ENCODE results near the gene CDK4. TPM values are rescaled to one million over a fixed set of nuclear protein-coding genes. Genes with fewer than 3 reads are reported as not detected.

The CDK4 gene
- polyA plus RNA-seq, 1 donor (not counting 4 experiments of a cell fraction or from before 2014, with no cell fraction given): 146 TPM

- H3K27ac ChIP-seq (ENCODE audit: control insufficient read depth, insufficient read depth, low read length): no peak overlapping the region
- H3K27me3 ChIP-seq (ENCODE audit: control insufficient read depth, extremely low read depth, insufficient read depth, low read length): no peaks in the 10 kb centered on the region
- dilution Hi-C loops (cut with MboI; ENCODE audit: extremely low pct_ligation_motif_present, low sequenced_read_pairs): loop anchor here (25.0 kb wide), 1 partner anchor 140 kb away; the partner anchor contains the start of gene PIP4K2C
These were observed 25.0 kb downstream of the CDK4 start for GRCh38 chr12:57726884-57727757.

DNA sequence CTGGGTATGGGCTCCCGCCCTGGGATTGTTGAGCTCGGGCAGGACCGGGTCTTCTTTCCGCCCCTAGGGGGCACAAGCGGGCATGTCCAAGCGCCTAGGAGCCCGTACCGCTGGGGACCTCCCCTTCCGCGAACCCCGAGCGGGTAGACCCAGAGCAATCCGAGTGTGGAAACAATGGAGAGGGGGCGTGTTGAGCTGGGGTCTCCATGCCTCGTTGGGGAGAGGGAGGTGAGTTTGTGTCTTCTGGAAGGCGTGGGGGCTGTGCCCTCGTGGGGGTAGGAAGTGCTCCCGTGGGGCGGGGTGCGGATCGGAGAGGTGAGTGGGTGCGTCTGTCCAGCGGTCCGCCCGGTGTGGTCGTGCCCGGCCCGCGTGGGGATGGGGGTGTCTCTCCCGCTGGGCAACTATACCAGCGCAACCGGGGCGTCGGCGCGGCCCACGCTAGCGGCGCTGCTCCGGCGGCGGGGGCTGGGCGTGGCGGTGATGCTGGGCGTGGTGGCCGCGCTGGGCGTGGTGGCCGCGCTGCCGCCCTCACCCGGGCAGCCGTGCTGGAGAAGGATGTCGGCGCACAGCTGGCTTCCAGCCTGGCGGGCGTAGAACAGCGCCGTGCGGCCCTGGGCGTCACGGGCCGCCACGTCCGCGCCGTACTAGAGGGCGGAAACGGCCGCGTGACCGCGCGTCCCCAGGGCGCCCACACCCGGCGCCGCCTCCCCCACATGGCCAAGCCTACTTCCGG is 25.8 kb downstream of the CDK4 start:
- peaks cover 0 to 4% of the 10 kb centered on the region in 2 experiments for H3K36me3 ChIP-seq (ENCODE audit: control insufficient read depth in 2 of 2, extremely low read depth in 1 of 2, insufficient read depth in 2 of 2, low read length in 2 of 2)
- H2AFZ ChIP-seq (ENCODE audit: control insufficient read depth, low read length): peak overlapping the region; percentile 98
- H3K27ac ChIP-seq (ENCODE audit: control insufficient read depth, insufficient read depth, low read length): peak overlapping the region; percentile 56
- peaks cover 4% of the 10 kb centered on the region for H3K4me1 ChIP-seq (ENCODE audit: control insufficient read depth, extremely low read depth, insufficient read depth, low read length)
- FAIRE-seq (peak; percentile 74), DNase-seq (ENCODE audit: low read depth, low spot score) (peak; percentile 38)
- H3K79me2 ChIP-seq (ENCODE audit: control insufficient read depth, insufficient read depth, low read length): no peaks in the 10 kb centered on the region
- peak overlapping the region; percentile 86 for H3K9ac ChIP-seq (ENCODE audit: control insufficient read depth, extremely low read depth, insufficient read depth, low read length)
- TF ChIP-seq EZH2 (IDR thresholded peaks at IDR 0.05; ENCODE audit: low read length): no peak
- TF ChIP-seq, protein P1, sequence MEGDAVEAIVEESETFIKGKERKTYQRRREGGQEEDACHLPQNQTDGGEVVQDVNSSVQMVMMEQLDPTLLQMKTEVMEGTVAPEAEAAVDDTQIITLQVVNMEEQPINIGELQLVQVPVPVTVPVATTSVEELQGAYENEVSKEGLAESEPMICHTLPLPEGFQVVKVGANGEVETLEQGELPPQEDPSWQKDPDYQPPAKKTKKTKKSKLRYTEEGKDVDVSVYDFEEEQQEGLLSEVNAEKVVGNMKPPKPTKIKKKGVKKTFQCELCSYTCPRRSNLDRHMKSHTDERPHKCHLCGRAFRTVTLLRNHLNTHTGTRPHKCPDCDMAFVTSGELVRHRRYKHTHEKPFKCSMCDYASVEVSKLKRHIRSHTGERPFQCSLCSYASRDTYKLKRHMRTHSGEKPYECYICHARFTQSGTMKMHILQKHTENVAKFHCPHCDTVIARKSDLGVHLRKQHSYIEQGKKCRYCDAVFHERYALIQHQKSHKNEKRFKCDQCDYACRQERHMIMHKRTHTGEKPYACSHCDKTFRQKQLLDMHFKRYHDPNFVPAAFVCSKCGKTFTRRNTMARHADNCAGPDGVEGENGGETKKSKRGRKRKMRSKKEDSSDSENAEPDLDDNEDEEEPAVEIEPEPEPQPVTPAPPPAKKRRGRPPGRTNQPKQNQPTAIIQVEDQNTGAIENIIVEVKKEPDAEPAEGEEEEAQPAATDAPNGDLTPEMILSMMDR (optimal IDR thresholded peaks at IDR 0.05 in 1 of 3, IDR thresholded peaks at IDR 0.05 in 1 of 3, conservative IDR thresholded peaks at IDR 0.05 in 1 of 3; ENCODE audit: extremely low read depth in 1 of 3, insufficient read depth in 2 of 3, low read length in 3 of 3): peak; percentile 71 to 94 (median 81)
- no peaks in the 10 kb centered on the region for H4K20me1 ChIP-seq (ENCODE audit: control insufficient read depth, extremely low read depth, insufficient read depth, low read length)
- no peaks in the 10 kb centered on the region for H3K9me3 ChIP-seq (ENCODE audit: control insufficient read depth, low read depth, low read length)
- H3K4me3 ChIP-seq (ENCODE audit: control insufficient read depth in 2 of 3, extremely low read depth in 1 of 3, insufficient read depth in 2 of 3, low read depth in 1 of 3, low read length in 3 of 3): peak overlapping the region; percentile 87 to 94 (median 92)
- dilution Hi-C loops (cut with MboI; ENCODE audit: extremely low pct_ligation_motif_present, low sequenced_read_pairs): loop anchor here (25.0 kb wide), 1 partner anchor 139 kb away; the partner anchor contains the start of gene PIP4K2C
- peak overlapping the region; percentile 88 for H3K4me2 ChIP-seq (ENCODE audit: control insufficient read depth, extremely low read depth, insufficient read depth, low read depth, low read length)
- H3K9me1 ChIP-seq (ENCODE audit: control insufficient read depth, extremely low read depth, insufficient read depth, low read length): no peaks in the 10 kb centered on the region
- H3K27me3 ChIP-seq (ENCODE audit: control insufficient read depth, extremely low read depth, insufficient read depth, low read length): no peaks in the 10 kb centered on the region

More at GRCh38 chr12:57726884-57727757, 25.0 kb downstream of the CDK4 start:
- peak overlapping the region; percentile 88 for H3K4me2 ChIP-seq (ENCODE audit: control insufficient read depth, extremely low read depth, insufficient read depth, low read depth, low read length)
- H3K4me1 ChIP-seq (ENCODE audit: control insufficient read depth, extremely low read depth, insufficient read depth, low read length): peaks cover 4% of the 10 kb centered on the region
- no peaks in the 10 kb centered on the region for H3K79me2 ChIP-seq (ENCODE audit: control insufficient read depth, insufficient read depth, low read length)
- no peaks in the 10 kb centered on the region for H3K9me3 ChIP-seq (ENCODE audit: control insufficient read depth, low read depth, low read length)
- peak overlapping the region; percentile 86 for H3K9ac ChIP-seq (ENCODE audit: control insufficient read depth, extremely low read depth, insufficient read depth, low read length)
- peaks cover 0 to 3% of the 10 kb centered on the region in 2 experiments for H3K36me3 ChIP-seq (ENCODE audit: control insufficient read depth in 2 of 2, extremely low read depth in 1 of 2, insufficient read depth in 2 of 2, low read length in 2 of 2)
- H4K20me1 ChIP-seq (ENCODE audit: control insufficient read depth, extremely low read depth, insufficient read depth, low read length): no peaks in the 10 kb centered on the region
- DNase-seq (ENCODE audit: low read depth, low spot score): no peak
- H3K9me1 ChIP-seq (ENCODE audit: control insufficient read depth, extremely low read depth, insufficient read depth, low read length): no peaks in the 10 kb centered on the region
- peak overlapping the region; percentile 98 for H2AFZ ChIP-seq (ENCODE audit: control insufficient read depth, low read length)
- H3K4me3 ChIP-seq (ENCODE audit: control insufficient read depth in 2 of 3, extremely low read depth in 1 of 3, insufficient read depth in 2 of 3, low read depth in 1 of 3, low read length in 3 of 3): peak overlapping the region; percentile 87 to 94 (median 92)
- FAIRE-seq: no peak
- TF ChIP-seq, protein P1 (optimal IDR thresholded peaks at IDR 0.05 in 1 of 3, IDR thresholded peaks at IDR 0.05 in 1 of 3, conservative IDR thresholded peaks at IDR 0.05 in 1 of 3; ENCODE audit: extremely low read depth in 1 of 3, insufficient read depth in 2 of 3, low read length in 3 of 3): peak; percentile 21 to 59 (median 49)
- TF ChIP-seq EZH2 (IDR thresholded peaks at IDR 0.05; ENCODE audit: low read length): no peak
